ENCODE results near the gene SF3A1.

Gene SF3A1

DNA sequence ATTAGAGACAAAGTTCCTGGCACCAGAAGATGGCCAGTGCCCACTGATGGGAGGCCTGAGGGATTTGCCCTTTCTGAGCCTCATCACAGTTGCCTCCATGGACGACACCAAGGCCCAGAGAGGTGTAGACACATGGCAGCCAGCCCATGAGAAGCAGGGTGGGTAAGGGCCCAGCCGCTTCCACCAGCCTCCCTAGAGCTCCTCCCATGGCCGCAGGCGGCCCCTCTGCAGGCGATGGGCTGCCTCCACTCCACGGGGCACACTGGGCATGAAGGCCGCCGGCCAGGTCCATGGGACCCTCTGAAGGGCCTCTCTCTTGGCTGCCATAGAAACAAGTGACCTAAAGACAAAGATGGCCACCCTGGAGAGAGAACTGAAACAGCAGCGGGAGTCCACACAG lies 14.6 kb upstream of the SF3A1 start:
- TF ChIP-seq, protein P1, sequence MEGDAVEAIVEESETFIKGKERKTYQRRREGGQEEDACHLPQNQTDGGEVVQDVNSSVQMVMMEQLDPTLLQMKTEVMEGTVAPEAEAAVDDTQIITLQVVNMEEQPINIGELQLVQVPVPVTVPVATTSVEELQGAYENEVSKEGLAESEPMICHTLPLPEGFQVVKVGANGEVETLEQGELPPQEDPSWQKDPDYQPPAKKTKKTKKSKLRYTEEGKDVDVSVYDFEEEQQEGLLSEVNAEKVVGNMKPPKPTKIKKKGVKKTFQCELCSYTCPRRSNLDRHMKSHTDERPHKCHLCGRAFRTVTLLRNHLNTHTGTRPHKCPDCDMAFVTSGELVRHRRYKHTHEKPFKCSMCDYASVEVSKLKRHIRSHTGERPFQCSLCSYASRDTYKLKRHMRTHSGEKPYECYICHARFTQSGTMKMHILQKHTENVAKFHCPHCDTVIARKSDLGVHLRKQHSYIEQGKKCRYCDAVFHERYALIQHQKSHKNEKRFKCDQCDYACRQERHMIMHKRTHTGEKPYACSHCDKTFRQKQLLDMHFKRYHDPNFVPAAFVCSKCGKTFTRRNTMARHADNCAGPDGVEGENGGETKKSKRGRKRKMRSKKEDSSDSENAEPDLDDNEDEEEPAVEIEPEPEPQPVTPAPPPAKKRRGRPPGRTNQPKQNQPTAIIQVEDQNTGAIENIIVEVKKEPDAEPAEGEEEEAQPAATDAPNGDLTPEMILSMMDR (IDR thresholded peaks at IDR 0.05; ENCODE audit: insufficient read depth, low read length), result no peak
- TF ChIP-seq GABPA (IDR thresholded peaks at IDR 0.05; ENCODE audit: low read depth) (no peak), SPI1 (IDR thresholded peaks at IDR 0.05; ENCODE audit: borderline replicate concordance, low read depth) (no peak), POLR2AphosphoS5 (IDR thresholded peaks at IDR 0.05; ENCODE audit: low read depth) (no peak)
- TF ChIP-seq, protein P2, sequence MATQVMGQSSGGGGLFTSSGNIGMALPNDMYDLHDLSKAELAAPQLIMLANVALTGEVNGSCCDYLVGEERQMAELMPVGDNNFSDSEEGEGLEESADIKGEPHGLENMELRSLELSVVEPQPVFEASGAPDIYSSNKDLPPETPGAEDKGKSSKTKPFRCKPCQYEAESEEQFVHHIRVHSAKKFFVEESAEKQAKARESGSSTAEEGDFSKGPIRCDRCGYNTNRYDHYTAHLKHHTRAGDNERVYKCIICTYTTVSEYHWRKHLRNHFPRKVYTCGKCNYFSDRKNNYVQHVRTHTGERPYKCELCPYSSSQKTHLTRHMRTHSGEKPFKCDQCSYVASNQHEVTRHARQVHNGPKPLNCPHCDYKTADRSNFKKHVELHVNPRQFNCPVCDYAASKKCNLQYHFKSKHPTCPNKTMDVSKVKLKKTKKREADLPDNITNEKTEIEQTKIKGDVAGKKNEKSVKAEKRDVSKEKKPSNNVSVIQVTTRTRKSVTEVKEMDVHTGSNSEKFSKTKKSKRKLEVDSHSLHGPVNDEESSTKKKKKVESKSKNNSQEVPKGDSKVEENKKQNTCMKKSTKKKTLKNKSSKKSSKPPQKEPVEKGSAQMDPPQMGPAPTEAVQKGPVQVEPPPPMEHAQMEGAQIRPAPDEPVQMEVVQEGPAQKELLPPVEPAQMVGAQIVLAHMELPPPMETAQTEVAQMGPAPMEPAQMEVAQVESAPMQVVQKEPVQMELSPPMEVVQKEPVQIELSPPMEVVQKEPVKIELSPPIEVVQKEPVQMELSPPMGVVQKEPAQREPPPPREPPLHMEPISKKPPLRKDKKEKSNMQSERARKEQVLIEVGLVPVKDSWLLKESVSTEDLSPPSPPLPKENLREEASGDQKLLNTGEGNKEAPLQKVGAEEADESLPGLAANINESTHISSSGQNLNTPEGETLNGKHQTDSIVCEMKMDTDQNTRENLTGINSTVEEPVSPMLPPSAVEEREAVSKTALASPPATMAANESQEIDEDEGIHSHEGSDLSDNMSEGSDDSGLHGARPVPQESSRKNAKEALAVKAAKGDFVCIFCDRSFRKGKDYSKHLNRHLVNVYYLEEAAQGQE (IDR thresholded peaks at IDR 0.05; ENCODE audit: insufficient replicate concordance, low read depth), result no peak
- no peak for DNase-seq (ENCODE audit: low read depth in 1 of 2, low spot score in 1 of 2)
- Histone ChIP-seq H3K27ac (replicated peaks) (no peak overlapping the region), H3K27me3 (ENCODE audit: insufficient read depth, poor library complexity, severe bottlenecking) (no peaks in the 10 kb centered on the region), H3K4me3 (replicated peaks; ENCODE audit: insufficient read depth, low read length) (no peak overlapping the region)

DNA sequence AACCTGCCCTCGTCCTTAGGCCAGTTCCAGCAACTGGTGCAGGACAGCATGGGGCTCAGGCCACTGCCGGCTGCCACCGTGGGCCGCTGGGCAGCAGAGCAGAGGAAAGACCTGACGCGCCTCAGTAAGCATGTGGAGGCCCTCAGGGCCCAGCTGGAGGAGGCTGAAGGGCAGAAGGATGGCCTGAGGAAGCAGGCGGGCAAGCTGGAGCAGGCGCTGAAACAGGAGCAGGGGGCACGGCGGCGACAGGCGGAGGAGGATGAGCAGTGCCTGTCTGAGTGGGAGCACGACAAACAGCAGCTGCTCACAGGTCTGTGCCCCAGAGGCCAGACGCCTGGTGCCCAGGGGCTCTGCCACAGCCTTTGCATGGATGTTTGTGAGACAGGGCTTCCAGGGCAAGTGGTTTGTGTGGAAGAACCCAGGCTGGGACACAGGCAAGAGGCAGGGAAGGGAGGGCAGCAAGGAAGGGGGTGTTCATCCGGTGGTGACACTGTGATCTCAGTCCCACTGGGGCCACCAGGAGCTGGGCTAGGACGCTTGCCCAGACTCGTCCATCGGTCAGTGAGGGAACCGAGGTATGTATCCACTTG lies 14.0 kb upstream of the SF3A1 start:
- Histone ChIP-seq H3K4me3 (replicated peaks; ENCODE audit: insufficient read depth, low read length) (no peak overlapping the region), H3K27ac (replicated peaks) (no peak overlapping the region), H3K27me3 (ENCODE audit: insufficient read depth, poor library complexity, severe bottlenecking) (no peaks in the 10 kb centered on the region)
- no peak for DNase-seq (ENCODE audit: low read depth in 1 of 2, low spot score in 1 of 2)
- TF ChIP-seq, protein P2 (IDR thresholded peaks at IDR 0.05; ENCODE audit: insufficient replicate concordance, low read depth), result no peak
- TF ChIP-seq GABPA (IDR thresholded peaks at IDR 0.05; ENCODE audit: low read depth), result no peak
- TF ChIP-seq, protein P1 (IDR thresholded peaks at IDR 0.05; ENCODE audit: insufficient read depth, low read length), result no peak
- TF ChIP-seq SPI1 (IDR thresholded peaks at IDR 0.05; ENCODE audit: borderline replicate concordance, low read depth), result no peak
- no peak for TF ChIP-seq POLR2AphosphoS5 (IDR thresholded peaks at IDR 0.05; ENCODE audit: low read depth)

DNA sequence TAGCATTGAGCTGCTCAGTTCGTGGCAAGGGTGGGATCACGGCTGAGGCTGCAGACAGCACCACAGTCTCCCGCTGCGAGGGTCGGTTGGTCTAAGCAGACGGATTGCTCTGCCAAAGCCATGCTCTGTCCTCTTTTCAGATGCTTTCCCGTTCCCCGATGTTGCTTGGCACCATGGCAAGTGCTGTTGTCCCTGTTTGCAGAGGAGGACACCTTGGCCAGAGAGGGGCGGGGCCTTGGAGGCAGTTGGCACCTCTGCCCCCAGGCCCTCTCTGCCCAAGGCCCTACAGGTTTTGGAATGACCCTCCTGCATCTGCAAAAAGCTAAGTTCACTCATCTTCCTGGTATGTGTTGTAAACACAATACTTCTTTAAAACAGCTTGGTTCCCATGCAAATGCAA lies 11.7 kb upstream of the SF3A1 start:
- Histone ChIP-seq H3K27ac (replicated peaks) (no peak overlapping the region), H3K27me3 (ENCODE audit: insufficient read depth, poor library complexity, severe bottlenecking) (no peaks in the 10 kb centered on the region), H3K4me3 (replicated peaks; ENCODE audit: insufficient read depth, low read length) (no peak overlapping the region)
- TF ChIP-seq POLR2AphosphoS5 (IDR thresholded peaks at IDR 0.05; ENCODE audit: low read depth) (no peak), SPI1 (IDR thresholded peaks at IDR 0.05; ENCODE audit: borderline replicate concordance, low read depth) (no peak), GABPA (IDR thresholded peaks at IDR 0.05; ENCODE audit: low read depth) (no peak)
- TF ChIP-seq, protein P1 (IDR thresholded peaks at IDR 0.05; ENCODE audit: insufficient read depth, low read length), result no peak
- TF ChIP-seq, protein P2 (IDR thresholded peaks at IDR 0.05; ENCODE audit: insufficient replicate concordance, low read depth), result no peak
- DNase-seq (ENCODE audit: low read depth in 1 of 2, low spot score in 1 of 2), result no peak

Data from HL-60 (cell line).